T-cell (primary cell): Measurements from ENCODE around the gene EML4. TPM values are rescaled to one million over a fixed set of nuclear protein-coding genes. Genes with fewer than 3 reads are reported as not detected.

Experiments used
- ATAC-seq, 4 experiments: fragments of 200-7000 bp in 3 of 4; fragments of 150-1000 bp in 1 of 4; cut with Tn5 transposase; replicated peaks in 1 of 4; 1 replicate in 3 of 4; 2 replicates in 1 of 4; pipeline ENCODE4 v1.10.0; 2021; ENCODE audit warnings: moderate library complexity in 3 of 4, mild to moderate bottlenecking in 2 of 4, moderate number of reproducible peaks in 1 of 4
- CTCF ChIA-PET, 2 donors: fragments of 300-600 bp; sonication (Branson Sonifier 250); formaldehyde crosslinking; loops; one replicate each; lab custom pipeline; 2022; ENCODE audit warnings: antibody characterized with exemption in 2 of 2; lab: Charles Lee
- POLR2A ChIA-PET, 2 donors: fragments of 300-600 bp; sonication (Branson Sonifier 250); formaldehyde crosslinking; loops; one replicate each; lab custom pipeline; 2022; ENCODE audit warnings: antibody characterized with exemption in 2 of 2; lab: Charles Lee
- DNase-seq, 35 experiments: peaks; one replicate each; pipeline versions ENCODE4 v3.0.0 to v3.0.0-alpha.2; 2013 to 2023
- H3K27ac ChIP-seq: one replicate; pipeline ENCODE4 v1.5.1; 2013; ENCODE audit warnings: low read length
- H3K27me3 ChIP-seq, 2 experiments: replicated peaks in 1 of 2; 1 replicate in 1 of 2; 2 replicates in 1 of 2; pipeline versions ENCODE4 v1.6.1 to v1.7.0; 2013; ENCODE audit warnings: low read length in 1 of 2, mixed read lengths in 1 of 2; ENCODE audit not compliant: control insufficient read depth in 2 of 2, insufficient read depth in 2 of 2; ENCODE audit errors: extremely low read depth in 1 of 2
- H3K36me3 ChIP-seq, 2 donors: 1 replicate in 1 of 2; 2 replicates in 1 of 2; pipeline versions ENCODE4 v1.6.1 to v1.7.0; 2013; ENCODE audit warnings: low read length in 1 of 2; ENCODE audit not compliant: control insufficient read depth in 2 of 2, insufficient read depth in 1 of 2; ENCODE audit errors: extremely low read depth in 1 of 2
- H3K4me1 ChIP-seq, 2 experiments: 1 replicate in 1 of 2; 2 replicates in 1 of 2; pipeline versions ENCODE4 v1.6.1 to v1.7.0; 2013; ENCODE audit warnings: low read length in 2 of 2, mixed read lengths in 1 of 2; ENCODE audit not compliant: insufficient read depth in 2 of 2, control insufficient read depth in 1 of 2; ENCODE audit errors: extremely low read depth in 1 of 2
- H3K4me3 ChIP-seq, 2 donors: 1 replicate in 1 of 2; 2 replicates in 1 of 2; pipeline versions ENCODE4 v1.5.1 to v1.7.0; 2013; ENCODE audit warnings: mild to moderate bottlenecking in 2 of 2, low read length in 1 of 2, moderate library complexity in 1 of 2; ENCODE audit not compliant: control insufficient read depth in 1 of 2; ENCODE audit errors: extremely low read depth in 1 of 2
- H3K9me3 ChIP-seq: 2 replicates; pipeline ENCODE4 v1.7.0; 2013
- H3K27ac Mint-ChIP-seq, 2 donors: one replicate each; pipeline ENCODE4 v1.8.0; 2020 to 2021; ENCODE audit warnings: mild to moderate bottlenecking in 2 of 2, mixed read lengths in 2 of 2
- H3K27me3 Mint-ChIP-seq, 2 donors: one replicate each; pipeline ENCODE4 v1.8.0; 2021 to 2022; ENCODE audit warnings: mixed read lengths in 2 of 2
- H3K36me3 Mint-ChIP-seq: one replicate; pipeline ENCODE4 v1.8.0; 2021; ENCODE audit warnings: mixed read lengths
- H3K4me1 Mint-ChIP-seq, 3 donors: one replicate each; pipeline ENCODE4 v1.8.0; 2020 to 2022; ENCODE audit warnings: mixed read lengths in 3 of 3, mild to moderate bottlenecking in 1 of 3
- H3K4me3 Mint-ChIP-seq, 3 donors: one replicate each; pipeline ENCODE4 v1.8.0; 2020 to 2022; ENCODE audit warnings: mild to moderate bottlenecking in 3 of 3, mixed read lengths in 3 of 3, moderate library complexity in 3 of 3
- H3K9me3 Mint-ChIP-seq, 3 donors: one replicate each; pipeline ENCODE4 v1.8.0; 2020 to 2022; ENCODE audit warnings: mixed read lengths in 3 of 3
- WGBS: methylation state at CpG from one replicate; pipeline ENCODE4 v1.1.5; 2013; ENCODE audit warnings: missing lambda C conversion rate; ENCODE audit not compliant: insufficient coverage; 5-methylcytosine and 5-hydroxymethylcytosine counted together
- total RNA-seq, 35 experiments: library from RNA in 6 of 35; stranded (reverse) in 6 of 35; fragments of 120-200 nt in 1 of 35; gene quantifications; one replicate each; pipeline versions ENCODE4 v1.2.1 to v1.2.4 and lab custom pipeline; 2013 to 2026

Gene EML4
- total RNA-seq, 5 donors from 2014 or later (not counting 1 experiment from before 2014, with no cell fraction given): 101 to 223 (median 123) TPM

GRCh38 chr2:42227491-42227890 is 58.3 kb downstream of the EML4 start:
- DNase-seq (peak in 7 of 35 experiments; percentile 1 to 30 (median 11)), ATAC-seq (peak in 1 of 4 experiments; percentile 48)
- Histone ChIP-seq H3K36me3 (peaks cover 0 to 3% of the 10 kb centered on the region in 2 donors), H3K27ac (no peak overlapping the region), H3K9me3 (no peaks in the 10 kb centered on the region), H3K4me3 (no peak overlapping the region), H3K4me1 (peaks cover 4 to 28% of the 10 kb centered on the region in 2 experiments), H3K27me3 (no peaks in the 10 kb centered on the region)
- Mint-ChIP-seq H3K27ac (peak overlapping the region in 1 of 2 donors; percentile 23), H3K9me3 (no peaks in the 10 kb centered on the region), H3K4me3 (peak overlapping the region in 1 of 3 donors; percentile 42), H3K4me1 (peaks cover 85 to 87% (median 86%) of the 10 kb centered on the region in 3 donors), H3K36me3 (peaks cover 27% of the 10 kb centered on the region), H3K27me3 (no peaks in the 10 kb centered on the region)
- ChIA-PET CTCF (interaction anchor here in 1 of 2 donors (2.1 kb wide), 1 partner anchor 132 kb away, joined by 9 read pairs; no protein-coding TSS in a partner anchor), POLR2A (no interaction called here)
- no CpG with 5 or more reads among the region's 2 CpGs for WGBS

DNA sequence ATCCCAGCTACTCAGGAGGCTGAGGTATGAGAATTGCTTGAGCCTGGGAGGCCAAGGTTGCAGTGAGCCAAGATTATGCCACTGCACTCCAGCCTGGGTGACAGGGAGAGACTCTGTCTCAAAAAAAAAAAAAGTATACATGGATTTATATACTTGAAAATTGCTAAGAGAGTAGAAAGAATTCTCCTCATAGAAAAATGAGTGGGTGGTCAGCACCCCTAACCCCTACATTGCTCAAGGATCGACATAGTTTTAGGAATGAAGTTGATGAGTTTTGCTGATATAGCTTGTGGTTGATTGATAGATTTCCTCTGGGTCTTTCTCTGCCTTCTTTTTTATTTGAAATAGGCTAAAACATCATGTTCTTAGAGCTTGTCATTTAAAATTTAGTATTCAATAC is 58.9 kb downstream of the EML4 start:
- Histone ChIP-seq H3K27ac (no peak overlapping the region), H3K9me3 (no peaks in the 10 kb centered on the region), H3K27me3 (no peaks in the 10 kb centered on the region), H3K4me1 (peaks cover 4 to 29% of the 10 kb centered on the region in 2 experiments), H3K36me3 (peaks cover 0 to 3% of the 10 kb centered on the region in 2 donors), H3K4me3 (no peak overlapping the region)
- CTCF ChIA-PET: interaction anchor here (0.7 to 2.1 kb wide), 4 partner anchors 23 to 132 kb away, joined by 3 to 9 read pairs (median 3); no protein-coding TSS in a partner anchor
- no peak for ATAC-seq
- Mint-ChIP-seq H3K9me3 (no peaks in the 10 kb centered on the region), H3K4me1 (peaks cover 80 to 85% (median 83%) of the 10 kb centered on the region in 3 donors), H3K27ac (no peak overlapping the region), H3K36me3 (peaks cover 24% of the 10 kb centered on the region), H3K4me3 (no peak overlapping the region), H3K27me3 (no peaks in the 10 kb centered on the region)
- DNase-seq: no peak
- POLR2A ChIA-PET: interaction anchor here in 1 of 2 donors (0.6 kb wide), 1 partner anchor 176 kb away, joined by 4 read pairs; no protein-coding TSS in a partner anchor
- no CpG with 5 or more reads among the region's 1 CpG for WGBS

GRCh38 chr2:42229949-42230348 is 60.8 kb downstream of the EML4 start:
- POLR2A ChIA-PET: interaction anchor here (0.5 to 1.5 kb wide), 4 partner anchors 11 to 93 kb away, joined by 3 to 7 read pairs (median 4); no protein-coding TSS in a partner anchor
- no peak overlapping the region for H3K4me3 ChIP-seq
- H3K27me3 ChIP-seq: no peaks in the 10 kb centered on the region
- no peak overlapping the region for H3K27ac ChIP-seq
- CTCF ChIA-PET: interaction anchor here in 1 of 2 donors (1.3 to 2.0 kb wide), 2 partner anchors 11 to 12 kb away, joined by 4 to 7 read pairs; no protein-coding TSS in a partner anchor
- no peaks in the 10 kb centered on the region for H3K9me3 ChIP-seq
- H3K4me1 ChIP-seq: peaks cover 4 to 33% of the 10 kb centered on the region in 2 experiments
- ATAC-seq (no peak), DNase-seq (no peak)
- no peaks in the 10 kb centered on the region for H3K27me3 Mint-ChIP-seq
- peaks cover 14% of the 10 kb centered on the region for H3K36me3 Mint-ChIP-seq
- H3K4me1 Mint-ChIP-seq: peaks cover 71 to 80% (median 78%) of the 10 kb centered on the region in 3 donors
- H3K36me3 ChIP-seq: peaks cover 0 to 3% of the 10 kb centered on the region in 2 donors
- WGBS: no CpG with 5 or more reads among the region's 2 CpGs
- peak overlapping the region; percentile 1 to 60 for H3K27ac Mint-ChIP-seq
- H3K9me3 Mint-ChIP-seq: no peaks in the 10 kb centered on the region
- peak overlapping the region in 1 of 3 donors; percentile 7 for H3K4me3 Mint-ChIP-seq

DNA sequence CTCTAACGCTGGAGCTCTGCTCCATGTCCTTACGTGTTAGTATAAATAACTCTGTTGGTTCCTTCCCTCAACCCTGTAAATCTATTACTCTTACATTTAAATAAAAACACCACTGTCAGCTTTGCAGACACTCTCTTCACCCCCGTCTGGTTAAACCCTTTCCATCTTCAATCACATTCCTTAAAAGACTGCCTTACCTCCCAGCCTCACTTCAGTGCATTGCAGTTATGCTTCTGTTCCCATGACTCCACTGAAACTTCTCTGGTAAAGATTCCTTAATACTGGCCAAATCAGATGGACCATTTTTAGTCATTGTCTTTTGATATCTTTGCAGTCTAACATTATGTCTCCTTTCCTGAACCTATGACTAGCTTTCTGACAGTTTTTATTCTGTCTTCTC is 61.7 kb downstream of the EML4 start:
- Histone ChIP-seq H3K36me3 (peaks cover 0 to 3% of the 10 kb centered on the region in 2 donors), H3K27me3 (no peaks in the 10 kb centered on the region), H3K27ac (no peak overlapping the region), H3K4me3 (no peak overlapping the region), H3K4me1 (peaks cover 4 to 37% of the 10 kb centered on the region in 2 experiments), H3K9me3 (no peaks in the 10 kb centered on the region)
- DNase-seq (no peak), ATAC-seq (no peak)
- peaks cover 14% of the 10 kb centered on the region for H3K36me3 Mint-ChIP-seq
- WGBS: 87% methylated on average over 2 of the region's 3 CpGs
- H3K27me3 Mint-ChIP-seq: no peaks in the 10 kb centered on the region
- H3K4me3 Mint-ChIP-seq: peak overlapping the region in 1 of 3 donors; percentile 0
- ChIA-PET CTCF (interaction anchor here in 1 of 2 donors (0.6 kb wide), 1 partner anchor 54 kb away, joined by 3 read pairs; no protein-coding TSS in a partner anchor), POLR2A (interaction anchor here in 1 of 2 donors (0.9 to 1.5 kb wide), 2 partner anchors 11 to 64 kb away, joined by 3 read pairs; no protein-coding TSS in a partner anchor)
- no peaks in the 10 kb centered on the region for H3K9me3 Mint-ChIP-seq
- H3K27ac Mint-ChIP-seq: peak overlapping the region; percentile 56 to 66
- H3K4me1 Mint-ChIP-seq: peaks cover 71 to 82% (median 80%) of the 10 kb centered on the region in 3 donors

GRCh38 chr2:42232024-42232423 is 62.9 kb downstream of the EML4 start:
- H3K4me3 Mint-ChIP-seq: no peak overlapping the region
- WGBS: no CpG with 5 or more reads among the region's 1 CpG
- DNase-seq (no peak), ATAC-seq (no peak)
- H3K9me3 Mint-ChIP-seq: no peaks in the 10 kb centered on the region
- no peaks in the 10 kb centered on the region for H3K27me3 ChIP-seq
- peaks cover 0 to 2% of the 10 kb centered on the region in 2 donors for H3K36me3 ChIP-seq
- no peak overlapping the region for H3K4me3 ChIP-seq
- peak overlapping the region in 1 of 2 donors; percentile 39 for H3K27ac Mint-ChIP-seq
- POLR2A ChIA-PET: no interaction called here
- H3K9me3 ChIP-seq: no peaks in the 10 kb centered on the region
- peaks cover 71 to 87% (median 86%) of the 10 kb centered on the region in 3 donors for H3K4me1 Mint-ChIP-seq
- peaks cover 14% of the 10 kb centered on the region for H3K36me3 Mint-ChIP-seq
- peaks cover 2 to 32% of the 10 kb centered on the region in 2 experiments for H3K4me1 ChIP-seq
- no peak overlapping the region for H3K27ac ChIP-seq
- CTCF ChIA-PET: no interaction called here
- no peaks in the 10 kb centered on the region for H3K27me3 Mint-ChIP-seq

- H3K4me3 Mint-ChIP-seq: no peak overlapping the region
- no peaks in the 10 kb centered on the region for H3K27me3 ChIP-seq
- WGBS: 86% methylated on average over 1 of the region's 5 CpGs
- CTCF ChIA-PET: interaction anchor here in 1 of 2 donors (0.6 to 1.3 kb wide), 2 partner anchors 87 to 140 kb away, joined by 3 to 4 read pairs; no protein-coding TSS in a partner anchor
- H3K4me1 ChIP-seq: peaks cover 0 to 29% of the 10 kb centered on the region in 2 experiments
- no peaks in the 10 kb centered on the region for H3K9me3 Mint-ChIP-seq
- no peaks in the 10 kb centered on the region for H3K27me3 Mint-ChIP-seq
- H3K4me1 Mint-ChIP-seq: peaks cover 71 to 83% (median 81%) of the 10 kb centered on the region in 3 donors
- peaks cover 14% of the 10 kb centered on the region for H3K36me3 Mint-ChIP-seq
- H3K4me3 ChIP-seq: no peak overlapping the region
- H3K9me3 ChIP-seq: no peaks in the 10 kb centered on the region
- peak overlapping the region in 1 of 2 donors; percentile 79 for H3K27ac Mint-ChIP-seq
- H3K36me3 ChIP-seq: no peaks in the 10 kb centered on the region
- POLR2A ChIA-PET: interaction anchor here in 1 of 2 donors (0.8 kb wide), 1 partner anchor 109 kb away, joined by 3 read pairs; no protein-coding TSS in a partner anchor
- DNase-seq (no peak), ATAC-seq (no peak)
- H3K27ac ChIP-seq: no peak overlapping the region
Measured at GRCh38 chr2:42233976-42234441, 64.9 kb downstream of the EML4 start.
